ENCODE measurements around the gene PBX3. TPM values are rescaled to one million over a fixed set of nuclear protein-coding genes. Genes with fewer than 3 reads are reported as not detected.

The PBX3 gene
- total RNA-seq, 1 experiment from 2014 or later = 39.0 TPM

- CTCF ChIA-PET = no interaction called here
- no peaks in the 10 kb centered on the region for H3K36me3 ChIP-seq (ENCODE audit: control insufficient read depth, insufficient read depth, low read length)
- no peak for ATAC-seq
- intact Hi-C loops (cut with micrococcal nuclease; ENCODE audit: unreplicated experiment) (no loop called here), in situ Hi-C loops (cut with HindIII; ENCODE audit: low pct_unique_long_range_greater_than_20kb, low sequenced_read_pairs) (no loop called here)
- H3K27ac ChIP-seq (ENCODE audit: low read length) = no peak overlapping the region
- POLR2A ChIA-PET = no interaction called here
- no peaks in the 10 kb centered on the region for H3K27me3 ChIP-seq (ENCODE audit: control insufficient read depth, insufficient read depth, low read length)
- no TSS peak for BruUV-seq (replicated peaks)
- no peaks in the 10 kb centered on the region for H3K9me3 ChIP-seq (ENCODE audit: control insufficient read depth, insufficient read depth, low read depth, low read length)
- TF ChIP-seq POLR2AphosphoS5 (IDR thresholded peaks at IDR 0.05; ENCODE audit: low read depth, low read length) (no peak), SIN3A (IDR thresholded peaks at IDR 0.05; ENCODE audit: borderline replicate concordance, insufficient read depth, low read depth, low read length) (no peak), REST (IDR thresholded peaks at IDR 0.05; ENCODE audit: insufficient read depth in 1 of 2, low read depth in 2 of 2, low read length in 1 of 2) (no peak), CTCF (IDR thresholded peaks at IDR 0.05) (no peak), TCF7L2 (IDR thresholded peaks at IDR 0.05; ENCODE audit: low read depth, low read length) (no peak)
- no peak overlapping the region for H3K4me3 ChIP-seq (ENCODE audit: low read depth in 2 of 2, low read length in 2 of 2)
- H3K4me1 ChIP-seq (ENCODE audit: control insufficient read depth, insufficient read depth, low read length) = no peaks in the 10 kb centered on the region
- no peak for DNase-seq (ENCODE audit: low read depth, low spot score)
Measured at GRCh38 chr9:125985142-125985997, 238.2 kb downstream of the PBX3 start.

- intact Hi-C loops (cut with micrococcal nuclease; ENCODE audit: unreplicated experiment) = no loop called here
- POLR2A ChIA-PET = no interaction called here
- no peaks in the 10 kb centered on the region for H3K9me3 ChIP-seq (ENCODE audit: control insufficient read depth, insufficient read depth, low read depth, low read length)
- H3K27me3 ChIP-seq (ENCODE audit: control insufficient read depth, insufficient read depth, low read length) = no peaks in the 10 kb centered on the region
- no TSS peak for BruUV-seq (replicated peaks)
- in situ Hi-C loops (cut with HindIII; ENCODE audit: low pct_unique_long_range_greater_than_20kb, low sequenced_read_pairs) = no loop called here
- no peak overlapping the region for H3K27ac ChIP-seq (ENCODE audit: low read length)
- H3K36me3 ChIP-seq (ENCODE audit: control insufficient read depth, insufficient read depth, low read length) = no peaks in the 10 kb centered on the region
- CTCF ChIA-PET = no interaction called here
- H3K4me1 ChIP-seq (ENCODE audit: control insufficient read depth, insufficient read depth, low read length) = no peaks in the 10 kb centered on the region
- H3K4me3 ChIP-seq (ENCODE audit: low read depth in 2 of 2, low read length in 2 of 2) = no peak overlapping the region
- ATAC-seq (no peak), DNase-seq (ENCODE audit: low read depth, low spot score) (no peak)
- TF ChIP-seq POLR2AphosphoS5 (IDR thresholded peaks at IDR 0.05; ENCODE audit: low read depth, low read length) (no peak), SIN3A (IDR thresholded peaks at IDR 0.05; ENCODE audit: borderline replicate concordance, insufficient read depth, low read depth, low read length) (no peak), TCF7L2 (IDR thresholded peaks at IDR 0.05; ENCODE audit: low read depth, low read length) (no peak), REST (IDR thresholded peaks at IDR 0.05; ENCODE audit: insufficient read depth in 1 of 2, low read depth in 2 of 2, low read length in 1 of 2) (no peak), CTCF (IDR thresholded peaks at IDR 0.05) (no peak)
Measured at GRCh38 chr9:125985998-125986655, 239.0 kb downstream of the PBX3 start.
